OCI-LY7 (cell line): ENCODE data around the gene TACR2. TPM values are rescaled to one million over a fixed set of nuclear protein-coding genes. Genes with fewer than 3 reads are reported as not detected.

ENCODE experiments used
- BruUV-seq: library from RNA; stranded (reverse); fragments of 400-500 nt; replicated peaks from 2 replicates; lab custom pipeline; 2021; lab: Mats Ljungman, UMichigan
- CTCF ChIA-PET: fragments of 300-600 bp; sonication (Branson Sonifier 250); formaldehyde crosslinking; loops from one replicate; lab custom pipeline; 2022; ENCODE audit warnings: antibody characterized with exemption; ENCODE audit not compliant: unreplicated experiment; lab: Charles Lee
- POLR2A ChIA-PET: fragments of 300-600 bp; sonication (Branson Sonifier 250); formaldehyde crosslinking; loops from one replicate; lab custom pipeline; 2022; ENCODE audit warnings: antibody characterized with exemption; lab: Charles Lee
- DNase-seq: peaks from one replicate; pipeline ENCODE4 v3.0.0-alpha.2; 2015; ENCODE audit warnings: low spot score
- H2AFZ ChIP-seq: fragments of 200-600 bp; sonication (generic), shearing (Covaris generic); 2 replicates; pipeline ENCODE4 v1.6.1; 2014; ENCODE audit warnings: mild to moderate bottlenecking, antibody characterized with exemption, low read length, moderate library complexity
- H3K27ac ChIP-seq: fragments of 200-600 bp; sonication (generic); 2 replicates; pipeline ENCODE4 v1.5.1; 2014; ENCODE audit warnings: mixed run types, low read depth, mild to moderate bottlenecking, moderate library complexity, low read length, inconsistent platforms; ENCODE audit not compliant: poor library complexity, severe bottlenecking
- H3K36me3 ChIP-seq: fragments of 200-600 bp; sonication (generic); 2 replicates; pipeline ENCODE4 v1.6.1; 2014; ENCODE audit warnings: mild to moderate bottlenecking, antibody characterized with exemption, low read length, moderate library complexity, mixed read lengths; ENCODE audit not compliant: insufficient read depth
- H3K4me1 ChIP-seq: fragments of 200-600 bp; sonication (generic); 2 replicates; pipeline ENCODE4 v1.5.1; 2014; ENCODE audit warnings: mild to moderate bottlenecking, low read length; ENCODE audit not compliant: insufficient read depth, poor library complexity, severe bottlenecking
- H3K4me2 ChIP-seq: fragments of 200-600 bp; sonication (generic); 2 replicates; pipeline ENCODE4 v1.6.1; 2014; ENCODE audit warnings: mild to moderate bottlenecking, low read length
- H3K4me3 ChIP-seq: fragments of 200-600 bp; sonication (generic); 2 replicates; pipeline ENCODE4 v1.5.1; 2014; ENCODE audit warnings: mild to moderate bottlenecking, low read depth, low read length; ENCODE audit not compliant: poor library complexity, severe bottlenecking
- H3K79me2 ChIP-seq: fragments of 200-600 bp; sonication (generic); 2 replicates; pipeline ENCODE4 v1.6.1; 2016; ENCODE audit warnings: low read depth, mild to moderate bottlenecking, low read length, moderate library complexity, mixed read lengths; ENCODE audit not compliant: insufficient read depth
- H3K9me2 ChIP-seq: fragments of 200-600 bp; sonication (generic); 2 replicates; pipeline ENCODE4 v1.6.1; 2016; ENCODE audit warnings: mild to moderate bottlenecking, low read length, mixed read lengths; ENCODE audit not compliant: insufficient read depth
- H3K9me3 ChIP-seq: fragments of 200-600 bp; sonication (generic); 2 replicates; pipeline ENCODE4 v1.6.1; 2014; ENCODE audit warnings: mild to moderate bottlenecking, mixed run types, low read length, mixed read lengths
- H4K20me1 ChIP-seq: fragments of 200-600 bp; sonication (generic); 2 replicates; pipeline ENCODE4 v1.6.1; 2014; ENCODE audit warnings: mild to moderate bottlenecking, antibody characterized with exemption, low read length, moderate library complexity, mixed read lengths; ENCODE audit not compliant: insufficient read depth
- CTCF ChIP-seq: fragments of 200-600 bp; sonication (generic); conservative IDR thresholded peaks from 2 replicates; pipeline ENCODE4 v1.5.1; 2014; ENCODE audit warnings: mild to moderate bottlenecking, antibody characterized with exemption, low read length, moderate library complexity, mixed read lengths
- EZH2phosphoT487 ChIP-seq: fragments of 200-600 bp; sonication (generic); IDR thresholded peaks from 2 replicates; pipeline ENCODE4 v1.6.1; 2018; ENCODE audit warnings: low read depth, borderline replicate concordance, mild to moderate bottlenecking, mixed run types, antibody characterized with exemption, low read length, moderate library complexity, mixed read lengths
- intact Hi-C: fragments of 100-400 bp; cut with micrococcal nuclease; formaldehyde crosslinking; loops from one replicate; pipeline ENCODE4 v1.10.0; 2022; ENCODE audit not compliant: unreplicated experiment
- total RNA-seq, 2 experiments: library from RNA; depleted of rRNA in 1 of 2; stranded (reverse); fragments of >200 nt in 1 of 2; shearing (Covaris generic) in 1 of 2; gene quantifications; 2 replicates each; pipeline ENCODE4 v1.2.3, GENCODE V29; 2014 to 2022

TACR2 gene
- total RNA-seq, 2 experiments from 2014 or later: not detected

GRCh38 chr10:69463886-69464285 is 47.2 kb upstream of the TACR2 start:
- no peaks in the 10 kb centered on the region for H3K79me2 ChIP-seq
- H3K4me2 ChIP-seq: no peak overlapping the region
- intact Hi-C loops: no loop called here
- no peak overlapping the region for H2AFZ ChIP-seq
- no peak overlapping the region for H3K27ac ChIP-seq
- CTCF ChIA-PET: no interaction called here
- no TSS peak for BruUV-seq
- no peaks in the 10 kb centered on the region for H3K9me3 ChIP-seq
- H3K9me2 ChIP-seq: no peaks in the 10 kb centered on the region
- no peaks in the 10 kb centered on the region for H3K36me3 ChIP-seq
- no peaks in the 10 kb centered on the region for H4K20me1 ChIP-seq
- peaks cover 3% of the 10 kb centered on the region for H3K4me1 ChIP-seq
- TF ChIP-seq EZH2phosphoT487 (no peak), CTCF (no peak)
- POLR2A ChIA-PET: no interaction called here
- no peak for DNase-seq
- H3K4me3 ChIP-seq: no peak overlapping the region

- H3K27ac ChIP-seq: no peak overlapping the region
- H2AFZ ChIP-seq: no peak overlapping the region
- ChIA-PET CTCF (no interaction called here), POLR2A (interaction anchor here (0.6 to 0.7 kb wide), 2 partner anchors 179 to 554 kb away, joined by 3 to 7 read pairs; no protein-coding TSS in a partner anchor)
- TF ChIP-seq CTCF (no peak), EZH2phosphoT487 (no peak)
- no peak overlapping the region for H3K4me3 ChIP-seq
- DNase-seq: no peak
- no peaks in the 10 kb centered on the region for H3K79me2 ChIP-seq
- no peak overlapping the region for H3K4me2 ChIP-seq
- intact Hi-C loops: no loop called here
- no peaks in the 10 kb centered on the region for H3K9me3 ChIP-seq
- no TSS peak for BruUV-seq
- H3K9me2 ChIP-seq: no peaks in the 10 kb centered on the region
- peaks cover 3% of the 10 kb centered on the region for H3K4me1 ChIP-seq
- H4K20me1 ChIP-seq: no peaks in the 10 kb centered on the region
- H3K36me3 ChIP-seq: no peaks in the 10 kb centered on the region
Measured at GRCh38 chr10:69461243-69462025, 44.7 kb upstream of the TACR2 start.

GRCh38 chr10:69460576-69461242 is 44.0 kb upstream of the TACR2 start:
- H3K36me3 ChIP-seq: no peaks in the 10 kb centered on the region
- H3K79me2 ChIP-seq: no peaks in the 10 kb centered on the region
- no peak for DNase-seq
- no peak overlapping the region for H3K4me2 ChIP-seq
- H3K9me3 ChIP-seq: no peaks in the 10 kb centered on the region
- no peak overlapping the region for H2AFZ ChIP-seq
- no peak for TF ChIP-seq CTCF
- no peak for TF ChIP-seq EZH2phosphoT487
- H3K4me1 ChIP-seq: peaks cover 3% of the 10 kb centered on the region
- no peak overlapping the region for H3K27ac ChIP-seq
- no peaks in the 10 kb centered on the region for H3K9me2 ChIP-seq
- intact Hi-C loops: no loop called here
- ChIA-PET POLR2A (no interaction called here), CTCF (no interaction called here)
- BruUV-seq: no TSS peak
- no peaks in the 10 kb centered on the region for H4K20me1 ChIP-seq
- no peak overlapping the region for H3K4me3 ChIP-seq
